HG02884 (cell line): Measurements from ENCODE around the gene SCFD2.
"Not testable (repeated sequence)": the region's sequence is repeated elsewhere in the genome, so short reads cannot be mapped to it uniquely, and the experiment has no call there.

Experiments
- ATAC-seq: cut with Tn5 transposase; IDR thresholded peaks from one replicate; pipeline ENCODE4 v1.9.1; 2021; ENCODE audit warnings: mild to moderate bottlenecking, moderate library complexity; ENCODE audit not compliant: unreplicated experiment

The SCFD2 gene

DNA sequence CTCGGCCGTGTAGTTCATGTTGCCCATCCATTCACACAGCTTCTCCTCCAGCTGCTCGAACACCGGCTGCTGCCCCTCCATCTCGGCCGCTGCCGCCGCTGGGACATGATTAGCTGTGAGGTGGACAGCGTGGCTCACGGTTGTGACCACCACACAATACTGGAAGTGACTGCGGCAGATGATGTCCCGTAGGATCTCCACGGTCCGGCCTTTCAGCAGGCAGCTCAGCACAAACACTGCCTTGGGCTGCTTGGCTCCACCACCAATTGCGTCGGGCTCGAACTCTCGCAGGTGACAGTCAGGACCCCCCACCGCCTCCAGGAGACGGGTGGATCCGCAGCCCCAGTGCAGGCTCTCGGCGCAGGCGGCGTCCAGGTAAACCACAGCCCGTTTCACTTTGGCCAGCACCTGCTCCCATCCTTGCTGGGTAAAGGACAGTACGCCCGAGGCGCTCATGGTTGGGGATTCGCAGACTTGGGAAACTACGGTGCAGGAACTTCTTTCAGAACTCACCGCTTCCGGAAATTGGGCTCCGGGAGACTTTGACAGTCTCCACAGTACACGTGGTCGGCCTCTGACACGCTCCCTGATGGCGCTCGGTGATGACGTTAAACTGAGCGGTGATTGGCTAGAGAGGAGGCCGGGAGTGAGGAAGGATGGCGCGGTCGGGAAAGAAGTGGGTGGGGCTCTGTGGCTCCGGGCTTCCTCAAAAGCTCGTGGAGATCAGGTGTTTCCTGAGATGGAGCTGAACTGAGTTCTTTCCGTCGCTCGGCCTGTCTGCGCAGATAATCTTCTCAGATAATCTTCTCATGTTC, at the start of gene SCFD2:
TSS of gene SCFD2 (minus strand) at position 576 of the 815 bp plus-strand sequence.
- peak; percentile 99 for ATAC-seq

DNA sequence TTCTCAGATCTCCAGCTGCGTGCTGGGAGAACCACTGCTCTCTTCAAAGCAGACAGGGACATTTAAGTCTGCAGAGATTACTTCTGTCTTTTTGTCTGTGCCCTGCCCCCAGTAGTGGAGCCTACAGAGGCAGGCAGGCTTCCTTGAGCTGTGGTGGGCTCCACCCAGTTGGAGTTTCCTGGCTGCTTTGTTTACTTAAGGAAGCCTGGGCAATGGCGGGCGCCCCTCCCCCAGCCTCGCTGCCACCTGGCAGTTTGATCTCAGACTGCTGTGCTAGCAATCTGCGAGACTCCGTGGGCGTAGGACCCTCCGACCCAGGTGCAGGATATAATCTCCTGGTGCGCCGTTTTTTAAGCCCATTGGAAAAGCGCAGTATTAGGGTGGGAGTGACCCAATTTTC, 43.6 kb upstream of the SCFD2 start:
- ATAC-seq: not testable (repeated sequence)

DNA sequence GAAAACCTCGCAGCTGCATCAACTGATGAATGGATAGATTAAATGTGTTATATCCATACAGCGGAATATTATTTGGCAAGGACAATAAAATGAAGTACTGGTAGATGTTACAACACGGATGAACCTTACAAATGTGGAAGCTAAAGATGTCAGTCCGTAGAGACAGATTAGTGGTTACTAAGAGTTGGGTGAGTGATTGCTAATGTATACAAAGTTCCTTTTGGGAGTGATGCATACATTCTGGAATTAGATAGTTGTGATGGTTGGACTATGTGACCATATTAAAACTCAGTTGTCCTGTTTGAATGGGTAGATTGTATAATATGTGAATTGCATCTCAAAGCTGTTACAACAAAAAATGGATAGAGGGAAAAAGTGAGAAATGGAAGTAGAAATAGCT, 14.4 kb upstream of the SCFD2 start:
- no peak for ATAC-seq

DNA sequence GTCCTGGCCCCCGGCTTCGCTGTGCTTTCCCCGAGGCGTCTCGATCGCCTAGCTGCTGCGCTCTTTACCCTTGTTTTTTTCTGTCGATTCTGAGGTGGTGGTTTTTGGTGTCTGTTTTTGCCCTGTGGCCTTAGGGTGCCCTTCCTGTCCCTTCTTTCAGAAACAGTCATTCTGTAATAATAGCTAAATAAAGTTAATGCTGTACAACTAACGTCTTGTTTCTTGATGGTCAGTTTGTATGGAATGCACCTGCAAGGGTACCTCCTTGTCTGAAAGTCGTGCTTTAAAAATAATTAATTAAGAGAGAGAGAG, 12.3 kb upstream of the SCFD2 start:
- no peak for ATAC-seq

DNA sequence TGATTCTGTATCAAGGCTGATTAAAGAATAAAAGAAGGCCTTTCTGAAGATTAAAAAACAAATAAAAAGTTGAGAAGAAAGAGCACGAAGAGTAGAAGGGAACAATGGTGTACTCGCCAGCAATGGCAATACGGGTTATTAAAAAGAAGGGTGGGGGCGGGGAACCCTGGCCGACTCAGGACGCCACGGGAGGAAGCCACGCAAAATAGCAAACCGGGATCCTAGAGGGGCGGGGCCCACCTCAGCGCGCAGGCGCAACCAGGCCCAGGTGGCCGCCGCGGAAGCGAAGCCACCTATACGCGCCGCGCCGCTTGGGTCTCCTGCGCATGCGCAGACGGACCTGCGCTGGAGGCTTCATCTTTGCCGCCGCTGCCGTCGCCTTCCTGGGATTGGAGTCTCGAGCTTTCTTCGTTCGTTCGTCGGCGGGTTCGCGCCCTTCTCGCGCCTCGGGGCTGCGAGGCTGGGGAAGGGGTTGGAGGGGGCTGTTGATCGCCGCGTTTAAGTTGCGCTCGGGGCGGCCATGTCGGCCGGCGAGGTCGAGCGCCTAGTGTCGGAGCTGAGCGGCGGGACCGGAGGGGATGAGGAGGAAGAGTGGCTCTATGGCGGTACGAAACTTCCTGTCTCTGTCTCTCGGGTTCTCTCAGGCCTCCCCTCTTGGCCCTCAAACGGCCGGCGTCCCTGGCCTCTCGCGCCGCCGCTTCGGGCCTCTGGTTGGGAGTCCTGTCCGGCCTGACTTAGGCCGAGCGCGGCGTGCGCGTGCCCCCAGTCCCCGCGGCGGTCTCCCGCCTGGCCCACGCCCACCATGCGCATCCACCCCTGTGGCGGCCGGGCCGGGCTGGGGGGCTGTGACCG, 11.7 kb upstream of the SCFD2 start, which contains the start of gene FIP1L1:
TSS of gene FIP1L1 (plus strand) at position 323 of the 852 bp plus-strand sequence. CDS start at position 521, 198 bp downstream.
- ATAC-seq: peak; percentile 88

DNA sequence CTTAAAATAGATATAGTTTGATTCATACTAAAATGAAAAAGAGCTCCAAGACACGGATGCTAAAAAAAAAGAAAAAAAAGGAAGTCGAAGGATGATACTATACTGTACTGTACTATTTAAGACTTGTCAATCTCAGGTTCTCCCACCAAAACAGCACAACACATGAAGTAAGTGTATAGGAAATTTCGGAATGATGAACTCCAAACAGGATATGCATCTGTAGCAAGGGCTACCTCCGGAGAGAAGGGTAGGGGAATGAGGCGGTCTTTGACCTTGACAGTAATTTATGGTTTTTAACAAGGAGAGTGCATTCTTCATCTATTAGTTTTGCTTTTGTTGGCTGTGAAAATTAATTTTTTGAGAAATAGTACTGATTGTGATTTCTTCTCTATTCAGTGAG, 11.0 kb upstream of the SCFD2 start:
- ATAC-seq: no peak

DNA sequence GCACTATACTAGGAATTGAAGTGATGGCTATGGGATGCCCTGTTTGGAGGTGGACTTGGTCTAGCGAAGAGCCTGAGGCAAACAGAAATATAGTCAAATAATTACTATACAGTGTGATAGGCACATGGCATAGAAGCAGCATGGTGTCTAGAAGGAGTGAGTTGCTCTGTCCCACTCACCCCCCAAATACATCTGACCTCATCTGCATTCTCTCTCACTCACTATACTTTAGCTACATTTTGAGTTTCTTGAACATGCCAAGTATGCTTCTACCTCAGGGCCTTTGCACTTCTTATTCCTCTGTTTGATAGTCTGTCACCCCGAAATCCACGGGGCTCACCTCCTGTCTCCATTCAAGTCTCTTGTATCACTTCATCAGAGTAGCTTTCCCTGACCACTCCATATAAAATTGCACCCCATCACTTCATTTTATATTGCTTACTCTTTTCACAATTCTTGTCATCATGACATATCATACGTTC, 9.0 kb upstream of the SCFD2 start:
- no peak for ATAC-seq

DNA sequence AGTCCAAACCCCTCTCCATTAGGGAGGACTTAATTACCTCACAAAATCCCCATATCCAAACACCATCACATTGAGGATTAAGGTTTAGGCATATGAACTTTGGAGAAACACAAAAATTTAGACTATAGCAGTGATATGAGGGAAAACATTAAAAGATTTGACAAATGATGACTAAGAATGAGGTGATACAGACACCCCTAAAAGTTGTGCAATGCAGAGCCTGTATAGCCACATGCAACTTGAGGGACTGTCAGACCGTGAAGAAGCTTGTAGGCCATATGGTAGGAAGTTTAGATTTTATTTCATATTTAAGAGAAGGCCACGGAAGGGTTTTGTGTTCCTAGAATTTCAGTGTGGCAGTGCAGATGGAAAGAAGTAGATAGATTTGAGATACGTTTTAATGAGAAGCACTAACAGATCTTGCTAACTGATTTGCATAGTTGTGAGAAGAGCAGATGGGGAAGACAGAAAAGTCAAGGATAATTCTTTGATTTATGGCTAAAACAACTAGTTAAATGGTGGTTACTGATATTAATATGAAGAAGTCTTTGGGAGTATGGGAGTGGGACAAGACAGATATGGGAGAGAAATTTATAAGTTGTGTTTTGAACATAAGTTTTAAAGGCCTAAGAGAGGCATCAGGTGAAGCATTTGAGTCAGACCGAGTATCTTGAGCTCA, 6.1 kb upstream of the SCFD2 start:
- ATAC-seq: no peak

DNA sequence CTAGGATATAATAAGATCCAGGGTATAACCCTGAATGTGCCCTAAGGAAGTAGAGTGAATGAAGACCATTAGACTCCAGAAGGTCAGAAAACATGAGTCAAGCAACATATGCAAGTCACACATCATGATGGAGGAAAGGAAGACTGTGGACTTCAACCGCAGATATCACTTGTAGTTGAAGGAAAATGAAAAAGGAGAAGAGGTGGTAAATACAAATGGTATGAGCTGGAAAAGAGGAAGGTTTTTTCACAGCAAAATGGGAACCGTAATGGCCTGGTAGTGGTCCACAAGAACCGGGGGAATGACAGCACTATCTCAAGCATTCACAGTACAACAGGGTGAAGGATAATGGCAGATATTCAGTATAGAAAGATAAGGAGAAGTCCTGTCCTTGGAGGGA, 5.2 kb upstream of the SCFD2 start:
- no peak for ATAC-seq

DNA sequence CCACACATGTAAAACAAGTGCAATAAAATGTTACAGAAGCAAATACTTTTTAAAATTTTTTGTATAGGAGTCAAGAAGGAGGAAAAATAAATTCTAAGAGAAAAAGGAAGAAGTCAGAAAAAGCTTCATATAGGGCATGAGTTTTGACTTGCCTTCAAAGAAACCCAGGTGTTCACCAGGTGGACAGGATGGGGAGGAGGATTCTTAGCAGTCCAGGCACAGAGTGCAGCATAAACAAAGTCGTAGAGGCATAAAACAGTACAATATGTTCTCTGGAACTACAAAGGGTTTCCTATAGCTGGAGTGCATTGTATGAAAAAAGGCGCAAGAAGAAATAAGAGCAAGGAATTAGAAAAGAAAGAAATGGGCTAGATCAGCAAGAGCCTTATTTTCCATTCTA, 1.9 kb upstream of the SCFD2 start:
- ATAC-seq: no peak

DNA sequence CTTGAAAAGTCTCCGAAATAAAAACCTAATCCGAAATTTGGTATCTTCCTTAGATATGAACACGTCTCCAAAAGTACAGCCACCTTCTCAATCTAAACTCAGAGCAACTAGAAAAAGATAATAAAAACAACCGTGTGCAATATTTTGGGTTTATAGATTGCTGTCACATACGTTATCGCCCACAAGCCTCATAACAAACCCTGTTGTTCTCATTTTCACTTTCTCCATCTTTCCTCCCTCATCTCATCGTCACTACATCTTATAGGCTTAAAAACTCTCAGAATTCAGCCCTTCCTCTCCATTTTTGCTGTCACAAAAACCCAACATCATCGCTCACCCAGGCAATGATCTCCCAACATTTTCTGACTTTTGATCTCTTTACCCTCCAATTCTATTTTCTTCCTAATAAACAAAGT, 448 bp upstream of the SCFD2 start:
- no peak for ATAC-seq

DNA sequence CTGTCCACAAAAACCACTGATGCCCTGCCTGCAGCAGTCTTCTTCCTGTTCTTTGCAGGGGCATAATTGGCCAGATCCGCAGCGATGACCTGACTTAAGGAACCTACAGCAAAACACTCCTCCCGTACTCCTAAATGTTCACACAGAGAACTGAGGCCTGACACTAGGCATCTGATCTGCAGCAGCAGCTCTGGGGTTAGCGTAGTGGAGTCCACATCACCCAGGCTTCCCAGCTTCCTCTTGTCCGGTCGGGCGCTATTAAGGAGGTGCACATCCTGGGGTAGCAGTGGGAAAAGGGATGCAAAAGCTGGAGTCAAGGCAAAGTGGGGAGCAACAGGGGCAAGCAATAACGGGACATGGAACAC, 758 bp downstream of the SCFD2 start:
- no peak for ATAC-seq

DNA sequence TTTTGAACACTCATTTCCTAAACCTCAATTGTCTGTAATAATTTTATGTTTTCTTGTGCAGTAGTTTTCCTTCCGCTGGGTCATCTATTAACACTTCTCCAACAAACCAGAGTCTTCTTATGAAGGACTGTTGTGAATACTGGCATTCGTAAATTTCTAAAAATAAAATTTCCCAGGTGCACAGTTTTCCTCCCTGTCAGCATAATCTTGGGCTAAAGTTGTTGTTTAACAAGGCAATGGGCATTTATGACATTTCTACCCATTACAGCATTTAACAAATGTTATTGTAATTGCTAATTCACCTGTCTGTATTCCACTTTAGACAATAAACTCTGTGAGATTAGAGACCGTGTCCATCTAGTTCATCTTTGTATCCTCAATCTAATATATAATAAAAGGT, 1.2 kb downstream of the SCFD2 start:
- no peak for ATAC-seq

DNA sequence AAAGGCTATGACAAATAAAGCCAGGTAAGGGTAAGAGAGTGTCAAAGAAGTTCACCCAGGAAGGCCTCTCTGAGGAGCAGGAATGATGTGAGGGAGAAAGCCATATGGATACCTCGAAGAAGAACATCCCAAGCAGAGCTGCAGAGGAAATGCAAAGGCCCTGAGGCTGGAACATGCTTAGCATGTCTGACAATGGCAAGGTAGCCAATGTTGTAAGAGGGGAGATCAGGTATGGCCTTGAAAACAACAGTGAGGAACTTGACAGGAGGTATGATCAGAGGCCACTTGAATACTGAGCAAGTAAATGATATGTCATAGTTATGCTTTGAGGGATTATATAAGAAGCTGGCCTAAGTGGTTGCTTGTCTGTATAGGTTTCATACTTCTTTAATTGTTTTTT, 3.8 kb downstream of the SCFD2 start:
- no peak for ATAC-seq

DNA sequence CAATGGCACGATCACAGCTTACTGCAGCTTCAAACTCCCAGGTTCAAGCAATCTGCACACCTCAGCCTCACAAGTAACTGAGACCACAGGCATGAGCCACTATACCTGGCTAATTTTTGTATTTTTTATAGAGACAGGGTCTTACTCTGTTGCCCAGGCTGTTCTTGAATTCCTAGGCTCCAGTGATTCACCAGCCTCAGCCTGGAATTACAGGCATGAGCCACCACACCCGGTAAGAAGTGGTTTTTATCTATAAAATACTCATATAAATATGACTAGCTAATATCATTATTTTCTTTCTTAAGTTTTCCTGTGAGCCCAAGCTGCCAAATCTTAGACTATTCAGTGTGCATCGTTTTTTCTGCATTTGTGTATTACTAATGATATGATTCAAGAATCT, 4.4 kb downstream of the SCFD2 start:
- ATAC-seq: no peak

DNA sequence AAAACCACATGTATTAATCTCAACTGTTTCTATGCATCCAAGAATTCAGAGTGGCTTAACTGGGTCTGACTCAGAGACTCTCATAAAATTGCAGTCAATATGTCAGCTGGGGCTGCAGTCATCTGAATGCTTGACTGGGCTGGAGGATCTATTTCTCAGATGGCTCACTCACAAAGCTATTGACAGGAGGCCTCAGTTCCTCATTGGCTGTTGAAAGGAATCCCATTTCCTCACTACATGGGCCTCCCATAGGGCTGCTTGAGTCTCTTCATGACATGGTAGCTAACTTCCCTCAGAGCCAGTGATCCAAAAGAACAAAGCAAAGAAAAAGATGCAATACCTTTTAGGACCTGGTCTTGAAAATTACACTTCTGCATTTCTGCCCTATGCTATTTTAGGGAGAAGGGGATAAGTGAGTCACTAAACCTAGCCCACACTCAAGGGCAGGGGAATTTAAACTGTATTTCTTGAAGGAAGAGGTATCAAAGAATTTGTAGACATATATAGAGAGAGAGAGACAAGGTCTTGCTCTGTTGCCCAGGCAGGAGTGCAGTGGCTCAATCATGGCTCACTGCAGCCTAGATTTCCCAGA, 9.8 kb downstream of the SCFD2 start:
- ATAC-seq: no peak

DNA sequence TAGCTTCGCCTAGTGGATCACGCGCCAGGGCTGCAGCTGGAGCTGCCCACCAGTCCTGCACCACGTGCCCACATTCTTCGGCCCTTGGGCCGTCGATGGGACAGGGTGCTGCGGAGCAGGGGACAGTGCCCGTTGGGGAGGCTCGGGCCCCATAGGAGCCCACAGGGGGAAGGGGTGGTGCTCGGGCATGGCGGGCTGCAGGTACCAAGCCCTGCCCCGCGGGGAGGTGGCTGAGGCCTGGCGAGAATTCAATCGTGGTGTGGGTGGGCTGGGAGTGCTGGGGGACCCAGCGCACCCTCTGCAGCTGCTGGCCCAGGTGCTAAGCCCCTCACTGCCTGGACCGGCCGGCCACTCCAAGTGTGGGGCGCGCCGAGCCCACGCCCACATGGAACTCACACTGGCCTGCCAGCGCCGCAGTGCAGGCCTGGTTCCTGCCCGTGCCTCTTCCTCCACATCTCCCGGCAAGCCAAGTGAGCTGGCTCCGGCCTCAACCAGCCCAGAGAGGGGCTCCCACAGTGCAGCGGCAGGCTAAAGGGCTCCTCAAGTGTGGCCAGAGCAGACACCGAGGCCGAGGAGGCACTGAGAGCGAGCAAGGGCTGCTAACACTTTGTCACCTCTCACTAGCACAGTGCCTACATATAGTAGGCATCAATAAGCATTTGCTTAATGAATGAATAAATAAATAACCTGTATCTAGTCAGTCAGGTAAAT, 11.7 kb downstream of the SCFD2 start:
- ATAC-seq: no peak

DNA sequence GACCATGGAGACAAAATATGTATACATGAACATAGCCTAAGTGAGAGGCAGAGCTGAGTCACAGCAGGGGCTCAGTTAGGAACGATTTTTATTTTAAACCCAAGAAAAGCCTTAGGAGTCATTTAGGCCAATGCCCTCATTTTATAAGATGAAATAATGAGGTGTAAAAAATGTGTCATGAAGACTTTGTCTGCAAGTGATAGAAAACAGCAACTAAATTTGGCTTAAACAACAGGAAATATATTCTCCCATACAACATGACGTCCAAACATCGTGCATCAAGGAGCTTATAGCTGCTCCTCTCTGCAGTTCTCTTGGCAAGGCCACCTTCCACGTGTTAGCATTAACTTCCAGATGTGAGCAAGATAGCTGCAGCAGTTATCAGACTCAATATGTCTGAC, 16.8 kb downstream of the SCFD2 start:
- ATAC-seq: no peak

DNA sequence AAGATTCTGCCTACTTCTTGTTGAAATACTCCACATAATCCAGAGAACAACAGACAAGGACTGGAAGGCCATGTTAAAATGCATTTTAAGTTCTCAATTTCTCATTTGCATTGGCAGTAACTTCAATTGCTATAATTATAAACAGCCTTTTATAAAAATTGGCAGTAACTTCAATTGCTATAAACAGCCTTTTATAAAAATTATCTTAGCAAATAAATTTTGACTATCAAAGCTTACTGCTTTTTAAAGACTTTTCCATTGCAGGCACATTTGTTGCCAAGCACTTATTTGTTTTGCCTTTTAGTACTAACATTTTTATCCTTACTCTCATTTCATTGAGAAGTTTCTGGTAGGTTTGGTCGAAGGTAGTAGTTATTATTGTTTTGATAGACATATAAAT, 17.8 kb downstream of the SCFD2 start:
- no peak for ATAC-seq
